ENCODE measurements around the gene EPS8L3. TPM values are rescaled to one million over a fixed set of nuclear protein-coding genes. Genes with fewer than 3 reads are reported as not detected.

The EPS8L3 gene
- total RNA-seq, 1 experiment from 2014 or later = not detected

GRCh38 chr1:109786112-109786480 lies 22.4 kb upstream of the EPS8L3 start:
- intact Hi-C loops (cut with micrococcal nuclease; ENCODE audit: unreplicated experiment) (no loop called here), in situ Hi-C loops (cut with HindIII; ENCODE audit: low pct_unique_long_range_greater_than_20kb, low sequenced_read_pairs) (no loop called here)
- Histone ChIP-seq H3K36me3 (ENCODE audit: control insufficient read depth, insufficient read depth, low read length) (no peaks in the 10 kb centered on the region), H3K4me3 (ENCODE audit: low read depth in 2 of 2, low read length in 2 of 2) (no peak overlapping the region), H3K4me1 (ENCODE audit: control insufficient read depth, insufficient read depth, low read length) (peaks cover 85% of the 10 kb centered on the region), H3K27me3 (ENCODE audit: control insufficient read depth, insufficient read depth, low read length) (no peaks in the 10 kb centered on the region), H3K9me3 (ENCODE audit: control insufficient read depth, insufficient read depth, low read depth, low read length) (no peaks in the 10 kb centered on the region), H3K27ac (ENCODE audit: low read length) (peak overlapping the region; percentile 93)
- DNase-seq (ENCODE audit: low read depth, low spot score) (no peak), ATAC-seq (no peak)
- POLR2A ChIA-PET = no interaction called here
- CTCF ChIA-PET = no interaction called here
- TF ChIP-seq SIN3A (IDR thresholded peaks at IDR 0.05; ENCODE audit: borderline replicate concordance, insufficient read depth, low read depth, low read length) (no peak), TCF7L2 (IDR thresholded peaks at IDR 0.05; ENCODE audit: low read depth, low read length) (no peak), POLR2AphosphoS5 (IDR thresholded peaks at IDR 0.05; ENCODE audit: low read depth, low read length) (no peak), REST (IDR thresholded peaks at IDR 0.05; ENCODE audit: insufficient read depth in 1 of 2, low read depth in 2 of 2, low read length in 1 of 2) (no peak)
- TF ChIP-seq, protein P1, sequence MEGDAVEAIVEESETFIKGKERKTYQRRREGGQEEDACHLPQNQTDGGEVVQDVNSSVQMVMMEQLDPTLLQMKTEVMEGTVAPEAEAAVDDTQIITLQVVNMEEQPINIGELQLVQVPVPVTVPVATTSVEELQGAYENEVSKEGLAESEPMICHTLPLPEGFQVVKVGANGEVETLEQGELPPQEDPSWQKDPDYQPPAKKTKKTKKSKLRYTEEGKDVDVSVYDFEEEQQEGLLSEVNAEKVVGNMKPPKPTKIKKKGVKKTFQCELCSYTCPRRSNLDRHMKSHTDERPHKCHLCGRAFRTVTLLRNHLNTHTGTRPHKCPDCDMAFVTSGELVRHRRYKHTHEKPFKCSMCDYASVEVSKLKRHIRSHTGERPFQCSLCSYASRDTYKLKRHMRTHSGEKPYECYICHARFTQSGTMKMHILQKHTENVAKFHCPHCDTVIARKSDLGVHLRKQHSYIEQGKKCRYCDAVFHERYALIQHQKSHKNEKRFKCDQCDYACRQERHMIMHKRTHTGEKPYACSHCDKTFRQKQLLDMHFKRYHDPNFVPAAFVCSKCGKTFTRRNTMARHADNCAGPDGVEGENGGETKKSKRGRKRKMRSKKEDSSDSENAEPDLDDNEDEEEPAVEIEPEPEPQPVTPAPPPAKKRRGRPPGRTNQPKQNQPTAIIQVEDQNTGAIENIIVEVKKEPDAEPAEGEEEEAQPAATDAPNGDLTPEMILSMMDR (IDR thresholded peaks at IDR 0.05) = no peak
- no TSS peak for BruUV-seq (replicated peaks)

DNA sequence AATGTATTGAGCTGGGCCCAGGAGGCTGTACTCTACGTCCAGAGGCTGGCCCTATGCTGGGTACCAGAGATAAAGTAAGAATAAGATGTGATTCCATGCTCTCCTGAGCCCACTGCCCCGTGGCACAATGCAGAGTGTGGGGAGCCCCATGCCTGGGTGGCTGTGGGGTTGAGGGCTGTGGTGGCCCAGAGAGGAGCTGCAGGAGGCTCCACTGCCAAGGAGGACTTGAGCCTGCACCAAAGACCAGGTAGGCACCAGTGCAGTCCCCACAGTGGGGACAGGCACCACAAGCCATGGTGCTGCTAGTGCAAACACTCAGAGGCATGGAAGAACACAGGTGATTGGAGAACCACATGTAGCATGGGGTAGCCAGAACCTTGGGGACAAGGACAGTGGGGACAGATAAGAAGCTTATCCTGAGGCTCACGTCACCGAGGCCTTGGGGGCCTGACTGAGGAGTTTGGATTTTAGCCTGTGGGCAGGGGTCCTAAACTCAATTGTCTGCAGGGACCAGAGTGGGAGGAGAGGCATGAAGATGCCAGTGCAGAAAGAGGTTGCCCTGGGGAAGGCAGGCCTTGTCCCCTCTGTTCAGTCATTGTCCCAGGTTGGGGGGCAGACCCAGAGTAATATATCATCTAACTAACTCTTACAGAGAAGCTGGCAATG lies 21.9 kb upstream of the EPS8L3 start:
- Histone ChIP-seq H3K4me3 (ENCODE audit: low read depth in 2 of 2, low read length in 2 of 2) (no peak overlapping the region), H3K9me3 (ENCODE audit: control insufficient read depth, insufficient read depth, low read depth, low read length) (no peaks in the 10 kb centered on the region), H3K27me3 (ENCODE audit: control insufficient read depth, insufficient read depth, low read length) (no peaks in the 10 kb centered on the region), H3K27ac (ENCODE audit: low read length) (peak overlapping the region; percentile 93), H3K36me3 (ENCODE audit: control insufficient read depth, insufficient read depth, low read length) (no peaks in the 10 kb centered on the region), H3K4me1 (ENCODE audit: control insufficient read depth, insufficient read depth, low read length) (peaks cover 79% of the 10 kb centered on the region)
- intact Hi-C loops (cut with micrococcal nuclease; ENCODE audit: unreplicated experiment) (no loop called here), in situ Hi-C loops (cut with HindIII; ENCODE audit: low pct_unique_long_range_greater_than_20kb, low sequenced_read_pairs) (no loop called here)
- ChIA-PET CTCF (no interaction called here), POLR2A (no interaction called here)
- BruUV-seq (replicated peaks) = no TSS peak
- no peak for ATAC-seq
- DNase-seq (ENCODE audit: low read depth, low spot score) = no peak
- TF ChIP-seq POLR2AphosphoS5 (IDR thresholded peaks at IDR 0.05; ENCODE audit: low read depth, low read length) (no peak), REST (IDR thresholded peaks at IDR 0.05; ENCODE audit: insufficient read depth in 1 of 2, low read depth in 2 of 2, low read length in 1 of 2) (no peak), SIN3A (IDR thresholded peaks at IDR 0.05; ENCODE audit: borderline replicate concordance, insufficient read depth, low read depth, low read length) (no peak), TCF7L2 (IDR thresholded peaks at IDR 0.05; ENCODE audit: low read depth, low read length) (no peak)
- TF ChIP-seq, protein P1 (IDR thresholded peaks at IDR 0.05) = no peak
